H4 (cell line): ENCODE results near the gene C11orf86. TPM values are rescaled to one million over a fixed set of nuclear protein-coding genes. Genes with fewer than 3 reads are reported as not detected.
"Not testable (repeated sequence)": the region's sequence is repeated elsewhere in the genome, so short reads cannot be mapped to it uniquely, and the experiment has no call there.

Source experiments
- DNase-seq: peaks from one replicate; pipeline ENCODE4 v3.0.0-alpha.2; 2015; ENCODE audit warnings: low spot score
- total RNA-seq: library from RNA; depleted of rRNA; stranded (reverse); fragments of >200 nt; shearing (Covaris generic); gene quantifications from 2 replicates; pipeline ENCODE4 v1.2.3, GENCODE V29; 2014

C11orf86 gene
- total RNA-seq, 1 experiment from 2014 or later, result not detected

DNA sequence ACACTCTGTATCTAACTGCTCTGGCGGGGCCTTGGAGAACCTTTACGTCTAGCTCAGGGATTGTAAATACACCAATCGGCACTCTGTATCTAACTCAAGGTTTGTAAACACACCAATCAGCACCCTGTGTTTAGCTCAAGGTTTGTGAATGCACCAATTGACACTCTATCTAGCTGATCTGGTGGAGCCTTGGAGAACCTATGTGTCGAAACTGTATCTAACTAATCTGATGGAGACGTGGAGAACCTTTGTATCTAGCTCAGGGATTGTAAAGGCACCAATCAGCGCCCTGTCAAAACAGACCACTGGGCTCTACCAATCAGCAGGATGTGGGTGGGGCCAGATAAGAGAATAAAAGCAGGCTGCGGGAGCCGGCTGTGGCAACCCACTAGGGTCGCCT lies 14.3 kb downstream of the C11orf86 start:
- DNase-seq, result not testable (repeated sequence)

DNA sequence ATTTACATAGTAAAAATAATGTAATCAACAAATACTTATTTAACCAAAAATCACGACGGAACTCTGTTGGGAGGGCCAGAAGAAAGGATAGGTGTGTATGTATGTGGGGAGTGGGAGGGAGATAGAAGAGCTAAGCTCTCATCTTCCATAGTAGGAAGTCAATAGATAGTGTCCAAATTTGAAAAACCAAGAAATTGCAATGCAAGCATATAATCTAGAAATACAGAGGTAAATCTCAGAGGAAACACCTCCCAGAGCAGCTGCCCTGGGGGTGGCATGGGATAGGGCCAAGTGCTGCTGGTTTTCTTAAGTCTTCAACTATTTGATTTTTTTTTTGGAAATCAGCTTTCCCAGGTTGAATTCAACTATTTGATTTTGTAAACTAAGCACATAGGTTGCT lies 16.9 kb downstream of the C11orf86 start:
- DNase-seq, result no peak

DNA sequence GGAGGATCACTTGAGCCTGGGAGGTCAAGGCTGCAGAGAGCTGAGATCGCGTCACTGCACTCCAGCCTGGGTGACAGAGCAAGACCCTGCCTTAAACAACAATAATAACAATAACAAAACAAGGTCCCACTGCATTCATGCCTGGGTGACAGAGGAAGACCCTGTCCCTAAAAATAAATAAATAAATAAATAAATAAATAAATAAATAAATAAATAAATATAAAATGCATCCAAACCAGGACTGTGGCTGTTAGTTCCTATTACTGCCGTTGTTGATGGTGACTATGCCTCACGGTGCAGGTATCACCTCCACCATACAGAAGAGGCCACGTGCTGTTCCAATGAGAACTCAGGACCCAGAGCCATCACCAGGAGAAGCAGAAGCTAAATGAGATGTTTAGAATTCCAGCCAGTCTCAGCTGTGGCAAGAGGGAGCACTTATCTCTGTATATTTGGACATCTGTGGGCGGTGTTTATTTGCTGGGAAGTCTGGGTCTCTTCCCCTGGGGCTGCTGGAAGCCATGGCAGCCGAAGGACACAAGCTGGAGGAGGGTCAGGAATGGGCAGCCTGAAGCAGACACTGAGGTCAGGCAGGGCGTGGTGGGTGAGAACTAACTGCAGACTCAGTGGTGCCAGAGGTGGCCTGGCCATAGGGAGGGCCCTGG lies 21.6 kb downstream of the C11orf86 start:
- peak; percentile 44 for DNase-seq

DNA sequence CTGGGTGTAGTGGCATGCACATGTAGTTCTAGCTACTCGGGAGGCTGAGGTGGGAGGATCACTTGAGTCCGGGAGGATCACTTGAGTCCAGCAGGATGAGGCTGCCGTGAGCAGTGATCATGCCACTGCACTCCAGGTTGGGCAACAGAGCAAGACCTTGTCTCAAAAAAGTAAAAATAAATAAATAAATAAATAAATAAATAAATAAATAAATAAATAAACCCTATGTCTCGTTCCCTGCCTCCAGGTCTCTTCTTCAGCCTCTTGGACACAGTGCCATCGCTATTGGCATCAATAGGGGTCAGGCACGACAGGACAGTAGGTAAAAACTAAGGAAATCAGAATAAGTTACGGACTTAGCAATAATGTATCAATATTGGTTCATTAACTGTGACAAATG lies 24.5 kb downstream of the C11orf86 start:
- no peak for DNase-seq

DNA sequence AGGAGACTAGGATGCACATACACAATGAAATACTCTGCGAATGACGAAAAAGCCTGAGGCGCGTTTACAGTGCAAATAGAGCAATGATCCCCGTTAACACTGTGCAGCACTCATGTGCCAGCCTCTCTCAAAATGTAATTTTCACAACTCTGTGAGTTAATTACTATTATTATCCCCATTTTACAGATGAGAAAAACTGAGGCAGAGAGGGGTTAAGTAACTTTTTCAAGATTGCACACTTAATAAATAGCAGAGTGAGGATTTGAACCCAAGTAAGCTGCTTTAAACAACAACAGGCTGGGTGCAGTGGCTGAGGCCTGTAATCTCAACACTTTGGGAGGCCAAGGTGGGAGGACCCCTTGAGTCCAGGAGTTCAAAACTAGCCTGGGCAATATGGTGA lies 26.2 kb downstream of the C11orf86 start:
- no peak for DNase-seq

DNA sequence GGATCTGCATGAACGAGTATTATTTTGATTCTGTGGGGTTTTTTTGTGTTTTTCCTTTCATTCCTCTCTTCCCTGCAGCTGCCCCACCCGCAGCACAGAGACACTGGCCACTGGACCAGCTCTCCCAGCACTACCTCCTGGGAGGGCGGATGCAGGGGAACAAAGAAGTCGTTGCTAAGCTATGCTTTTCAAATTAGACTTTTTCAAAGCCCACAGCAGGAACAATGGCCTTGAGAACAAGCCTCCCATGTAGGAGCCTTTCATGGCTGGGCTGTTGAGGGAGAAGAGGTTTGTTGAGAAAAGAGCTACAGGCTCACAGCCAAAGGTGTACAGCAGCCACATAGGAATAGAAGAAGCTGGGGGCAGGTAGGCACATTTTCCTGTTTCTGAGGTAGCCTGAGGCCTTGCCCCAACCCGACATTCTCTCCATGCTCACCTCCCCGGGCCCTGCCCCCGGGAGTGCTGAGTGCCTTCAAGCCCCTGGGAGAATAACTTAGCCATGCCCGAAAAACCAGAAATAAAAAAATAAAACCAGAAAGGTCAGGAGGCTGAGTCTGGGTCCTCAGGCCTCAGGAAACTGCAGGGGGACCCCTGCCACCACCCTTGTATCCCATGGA lies 27.3 kb downstream of the C11orf86 start:
- DNase-seq, result no peak

DNA sequence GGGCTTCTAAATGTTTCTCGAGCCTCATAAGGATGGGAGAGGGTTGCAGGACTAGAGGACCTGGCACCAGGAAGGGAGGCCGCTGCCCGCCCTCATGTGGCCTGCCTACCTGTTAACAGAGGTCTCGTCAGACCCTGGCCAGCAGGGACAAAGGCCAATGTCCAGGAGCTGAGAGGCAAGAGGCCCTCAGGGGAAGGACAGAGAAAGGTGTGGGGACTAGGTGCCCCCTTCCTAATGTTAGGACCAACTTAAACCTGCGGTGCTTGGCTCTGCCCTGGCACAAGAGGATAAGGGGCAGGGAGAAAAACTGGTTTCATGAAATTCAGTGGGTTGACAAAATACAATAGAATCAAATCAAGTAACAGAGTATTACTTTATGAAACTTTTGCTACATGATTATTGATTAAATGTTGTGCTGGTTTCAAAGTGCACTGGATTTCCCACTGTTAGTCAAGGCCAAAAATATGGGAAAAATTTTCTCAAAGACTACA lies 27.9 kb downstream of the C11orf86 start:
- no peak for DNase-seq

DNA sequence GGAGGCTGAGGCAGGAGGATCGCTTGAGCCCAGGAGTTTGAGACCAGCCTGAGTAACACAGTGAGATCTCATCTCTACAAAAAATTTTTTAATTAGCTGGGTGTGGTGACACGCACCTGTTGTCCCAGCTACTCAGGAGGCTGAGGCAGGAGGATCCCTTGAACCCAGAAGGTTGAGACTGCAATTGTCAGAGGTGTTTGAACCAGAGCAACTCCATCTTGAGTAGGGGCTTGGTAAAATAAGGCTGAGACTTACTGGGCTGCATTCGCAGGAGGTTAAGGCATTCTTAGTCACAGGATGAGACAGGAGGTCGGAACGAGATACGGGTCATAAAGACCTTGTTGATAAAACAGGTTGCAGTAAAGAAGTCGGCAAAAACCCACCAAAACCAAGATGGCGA lies 30.1 kb downstream of the C11orf86 start:
- DNase-seq, result not testable (repeated sequence)

DNA sequence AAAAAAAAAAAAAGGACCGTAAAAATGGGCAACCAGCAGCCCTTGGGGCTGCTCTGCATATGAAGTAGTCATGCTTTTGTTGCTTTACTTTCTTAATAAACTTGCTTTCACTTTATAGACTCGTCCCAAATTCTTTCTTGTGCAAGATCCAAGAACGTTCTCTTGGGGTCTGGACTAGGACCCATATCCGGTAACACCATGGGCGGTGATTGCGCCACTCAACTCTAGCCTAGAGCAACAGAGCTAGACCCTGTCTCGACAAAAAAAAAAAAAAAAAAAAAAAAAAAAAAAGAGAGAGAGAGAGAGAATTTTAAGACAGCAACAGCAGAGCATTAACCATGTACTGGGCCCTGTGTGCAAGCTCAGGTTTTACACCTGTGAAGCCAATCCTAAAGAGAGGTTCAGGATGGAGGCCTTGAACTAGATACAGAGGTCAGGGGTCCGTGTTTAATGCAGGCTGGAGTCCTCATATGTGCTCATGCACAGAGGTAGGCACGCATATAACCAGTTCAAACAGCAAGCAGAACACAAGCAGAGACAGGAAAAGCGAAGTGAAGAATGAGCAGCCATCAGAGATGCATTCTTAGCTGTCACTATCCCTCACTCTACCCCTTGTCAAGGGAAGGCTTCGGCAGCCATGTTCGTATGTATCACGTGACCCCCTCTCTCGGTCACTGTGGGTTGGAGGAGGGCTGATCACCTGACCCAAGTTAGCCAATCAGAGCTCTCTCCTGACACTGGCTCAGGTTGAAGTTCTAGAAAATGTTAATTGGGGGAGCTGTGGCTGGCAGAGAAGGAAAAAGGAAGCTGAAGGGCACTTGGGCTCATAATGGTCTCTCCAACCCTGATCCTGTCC lies 31.2 kb downstream of the C11orf86 start:
- DNase-seq, result peak; percentile 77

DNA sequence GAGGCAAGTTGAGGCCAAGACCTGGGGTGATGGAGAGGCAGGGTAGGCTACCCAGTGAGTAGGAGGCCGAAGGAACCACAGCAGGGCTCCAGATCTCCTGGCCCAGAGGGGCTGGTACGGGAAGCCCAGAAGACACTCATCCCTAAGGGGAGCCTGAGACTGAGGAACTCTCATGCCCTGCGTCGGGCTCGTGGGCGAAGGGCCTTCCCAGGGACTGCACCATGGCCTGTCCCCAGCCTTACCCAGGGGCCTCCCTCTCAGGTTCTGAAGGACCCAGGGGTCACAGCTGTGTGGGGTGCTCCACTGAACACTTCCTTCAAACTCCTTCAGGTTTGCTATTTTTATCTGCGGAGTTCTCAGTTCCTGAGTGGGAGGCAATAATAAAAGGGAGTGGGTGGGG lies 32.0 kb downstream of the C11orf86 start:
- no peak for DNase-seq

DNA sequence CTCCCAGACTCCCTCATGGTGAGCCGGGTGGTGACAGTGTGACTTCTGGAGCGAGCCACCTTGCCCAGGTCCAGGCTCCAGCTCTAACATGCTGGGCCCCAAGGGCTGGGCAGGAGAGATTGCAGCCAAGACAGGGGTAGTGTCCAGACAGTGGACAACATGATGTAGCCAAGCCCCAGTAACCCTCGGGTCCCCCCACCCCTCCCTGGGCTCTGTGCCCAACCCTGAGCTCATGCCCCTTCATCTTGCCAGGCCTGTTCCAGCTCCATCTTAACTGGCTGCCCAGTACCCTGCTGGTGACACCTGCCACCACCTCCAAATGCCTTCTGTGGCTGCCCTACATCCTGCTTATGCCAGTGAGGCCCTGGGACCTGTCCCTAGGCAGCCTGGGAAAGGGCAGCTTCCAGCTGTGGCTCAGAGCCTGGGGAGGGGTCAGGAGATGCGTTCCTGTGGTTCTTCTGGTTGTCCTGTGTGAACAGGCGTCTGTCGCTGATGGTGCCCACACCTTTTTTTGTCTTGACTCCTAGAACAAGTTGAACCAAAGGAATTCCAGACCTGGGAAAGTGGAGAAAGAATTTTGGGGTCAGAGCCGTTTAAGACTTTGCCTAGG lies 35.3 kb downstream of the C11orf86 start:
- no peak for DNase-seq

DNA sequence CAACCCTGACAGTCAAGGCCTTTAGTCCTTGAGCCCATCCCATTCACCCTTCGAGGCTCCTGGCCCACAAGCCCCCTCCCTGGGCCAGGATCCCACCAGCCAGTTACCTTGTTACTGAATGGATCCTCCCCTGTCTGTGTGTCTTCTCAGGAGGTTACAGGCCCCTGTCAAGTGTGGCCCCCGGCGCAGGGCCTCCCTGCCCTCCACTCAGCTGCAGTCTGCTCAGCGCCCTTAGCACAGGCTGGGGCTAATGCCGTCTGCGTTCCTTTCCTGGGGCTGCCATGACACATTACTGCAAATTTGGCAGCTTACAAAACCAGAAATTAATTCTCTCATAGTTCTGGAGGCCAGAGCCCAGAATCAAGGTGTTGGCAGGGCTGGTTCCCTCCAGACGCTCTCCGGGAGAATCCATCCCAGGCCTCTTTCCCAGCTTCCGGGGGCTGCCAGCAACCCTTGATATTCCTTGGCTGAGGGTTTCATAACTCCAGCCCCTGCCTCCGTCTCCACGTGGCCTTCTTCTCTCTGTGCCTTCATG lies 38.5 kb downstream of the C11orf86 start:
- no peak for DNase-seq

DNA sequence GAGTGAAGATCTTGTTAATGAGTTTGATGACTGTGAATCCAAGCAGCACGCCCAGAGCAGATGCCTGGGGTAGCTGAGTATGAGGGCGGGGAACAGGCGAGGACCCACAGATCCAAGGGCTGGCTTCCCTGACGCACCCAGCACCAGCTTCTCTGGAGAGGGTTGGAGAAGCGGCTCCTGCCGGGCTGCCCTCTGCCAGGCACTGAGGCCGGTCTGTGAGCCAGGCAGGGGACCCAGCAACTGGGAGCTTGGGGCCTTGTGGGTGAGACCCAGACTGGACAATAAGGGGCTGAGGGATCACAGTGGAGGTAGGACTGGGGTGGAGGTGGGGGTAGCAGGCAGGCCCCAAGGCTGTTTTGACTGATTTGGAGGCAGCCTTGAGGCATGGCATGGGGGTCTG lies 39.2 kb downstream of the C11orf86 start:
- no peak for DNase-seq

DNA sequence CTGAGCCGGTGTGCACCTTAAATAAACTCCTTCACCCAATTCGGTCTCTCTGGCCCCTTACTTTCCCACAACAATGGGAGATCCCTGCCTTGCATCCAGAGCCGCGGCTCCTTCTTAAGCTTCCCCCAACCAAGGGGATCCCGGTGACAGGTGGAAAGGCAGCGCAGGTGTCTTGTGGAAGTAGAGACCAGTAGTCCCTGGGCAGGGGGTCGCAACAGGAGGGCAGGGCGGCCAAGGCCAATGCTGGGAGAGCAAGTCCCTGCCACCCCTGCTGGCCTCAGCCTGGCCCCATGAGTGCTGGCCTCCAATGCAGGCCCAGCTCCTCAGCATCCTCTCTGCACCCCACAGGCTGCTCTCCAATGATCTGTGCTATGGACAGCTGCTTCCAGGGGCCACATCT lies 39.9 kb downstream of the C11orf86 start:
- no peak for DNase-seq

DNA sequence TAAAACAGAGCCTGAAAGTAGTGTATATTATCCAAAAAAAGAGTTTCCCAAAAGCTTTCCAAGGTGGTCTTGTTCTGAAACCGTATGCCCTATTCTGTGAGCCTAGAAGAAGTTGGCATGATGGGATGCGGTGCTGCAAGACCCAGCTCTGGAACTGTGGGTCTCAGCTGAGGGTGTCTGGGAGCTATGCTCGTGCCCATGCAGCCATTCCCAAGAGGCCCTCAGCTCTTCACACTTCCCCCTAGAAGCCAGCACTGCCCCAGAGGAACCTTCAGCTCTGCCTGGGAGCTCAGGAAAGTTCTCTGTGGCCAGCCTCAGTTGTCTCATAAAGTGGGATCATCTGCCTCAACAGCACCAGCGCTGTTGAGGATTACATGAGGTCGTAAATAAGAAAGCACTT lies 41.4 kb downstream of the C11orf86 start:
- DNase-seq, result no peak

DNA sequence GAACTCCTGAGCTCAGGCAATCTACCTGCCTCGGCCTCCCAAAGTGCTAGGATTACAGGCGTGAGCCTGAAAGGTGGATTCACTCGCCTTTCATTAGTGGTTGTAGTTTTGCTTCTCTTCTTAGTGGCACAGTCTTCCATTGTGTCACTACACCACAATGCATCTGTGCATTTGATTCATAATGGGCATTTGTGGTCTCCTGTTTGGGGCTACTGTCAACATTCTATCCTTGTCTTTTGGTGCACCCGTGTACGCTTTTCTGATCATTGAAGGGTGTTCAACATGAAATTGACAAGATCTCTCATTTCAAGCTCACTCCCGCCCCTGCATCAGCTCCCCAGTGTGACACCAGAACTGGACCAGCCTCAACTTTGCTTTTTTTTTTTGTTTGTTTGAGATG lies 45.8 kb downstream of the C11orf86 start:
- no peak for DNase-seq

DNA sequence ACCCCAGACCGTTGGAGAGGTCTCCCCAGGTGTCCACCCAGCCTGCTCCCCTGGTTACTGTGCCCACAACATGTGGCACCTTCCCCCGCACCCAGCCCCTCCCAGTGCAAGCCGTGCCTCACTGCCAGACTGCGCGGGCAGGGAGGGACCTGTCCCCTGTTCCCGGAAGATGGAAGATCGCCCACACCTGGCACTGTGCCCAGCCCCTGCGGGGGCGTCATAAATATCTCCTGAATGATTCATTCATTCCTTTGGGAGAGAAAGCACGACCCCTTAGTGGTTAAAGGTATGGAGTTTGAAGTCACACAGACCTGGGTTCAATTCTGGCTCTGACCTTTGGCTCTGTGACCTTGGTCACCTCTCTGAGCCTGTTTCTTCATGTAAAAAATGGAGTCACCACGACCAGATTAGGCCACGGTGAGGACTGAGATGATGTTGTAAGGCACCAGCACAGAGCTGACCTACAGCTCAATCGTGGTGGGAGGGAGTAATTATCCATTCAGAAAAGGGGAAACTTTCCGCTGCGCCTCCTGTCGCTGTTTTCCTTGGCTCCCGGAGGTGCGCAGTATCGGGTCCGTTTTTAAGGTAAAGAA lies 47.3 kb downstream of the C11orf86 start:
- DNase-seq, result peak; percentile 66

DNA sequence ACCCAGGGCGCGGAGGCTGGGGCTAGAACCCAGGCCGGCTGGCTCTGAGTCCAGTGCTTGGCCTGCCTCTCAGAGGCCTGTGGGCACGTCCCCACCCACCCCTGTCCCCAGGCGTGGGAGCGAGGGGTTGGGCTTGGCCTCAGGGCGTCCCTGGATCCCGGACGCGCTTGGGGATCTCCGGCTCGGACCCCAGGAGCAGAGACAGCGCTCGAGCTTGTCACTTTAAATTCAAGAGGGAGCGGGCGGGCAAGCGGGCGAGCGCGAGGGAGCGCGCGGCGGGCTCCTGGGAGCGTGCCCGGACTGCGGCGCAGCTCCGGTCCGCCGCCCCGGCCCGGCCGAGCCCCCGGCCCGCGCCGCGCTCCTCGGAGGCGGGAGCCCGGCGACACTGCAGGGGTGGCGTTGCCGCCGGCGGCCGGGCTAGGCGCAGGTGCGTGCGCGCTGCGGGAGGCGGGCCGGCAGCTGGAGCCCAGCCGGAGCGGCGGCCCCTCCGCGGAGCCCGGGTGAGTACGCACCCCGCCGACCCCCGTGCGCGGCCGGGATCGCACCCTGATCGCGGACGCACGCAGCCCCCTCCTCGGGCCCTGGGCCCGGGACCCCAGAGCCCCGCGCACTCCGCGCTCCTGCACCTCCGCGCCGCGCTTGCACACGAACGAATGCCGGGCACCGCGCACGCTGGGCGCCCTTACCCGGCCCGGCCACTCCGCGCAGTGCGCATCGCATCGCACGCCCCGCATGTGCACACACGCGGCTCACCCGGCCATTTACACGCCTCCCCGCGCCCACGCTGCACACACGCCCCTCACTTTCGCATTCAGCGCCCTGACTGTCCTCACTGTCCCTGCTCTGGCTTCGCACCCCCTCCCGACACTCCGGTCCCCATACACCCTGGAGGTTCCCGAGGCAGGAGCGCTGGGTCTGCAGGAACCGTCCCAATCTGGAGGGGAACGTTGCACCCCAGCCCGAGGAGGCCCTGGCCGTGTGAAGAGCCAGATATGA lies 48.2 kb downstream of the C11orf86 start, which contains the start of gene SYT12:
TSS of gene SYT12 (plus strand) at position 174 of the 996 bp plus-strand sequence. CDS start 7,011 bp downstream, outside the sequence.
- DNase-seq, result no peak

DNA sequence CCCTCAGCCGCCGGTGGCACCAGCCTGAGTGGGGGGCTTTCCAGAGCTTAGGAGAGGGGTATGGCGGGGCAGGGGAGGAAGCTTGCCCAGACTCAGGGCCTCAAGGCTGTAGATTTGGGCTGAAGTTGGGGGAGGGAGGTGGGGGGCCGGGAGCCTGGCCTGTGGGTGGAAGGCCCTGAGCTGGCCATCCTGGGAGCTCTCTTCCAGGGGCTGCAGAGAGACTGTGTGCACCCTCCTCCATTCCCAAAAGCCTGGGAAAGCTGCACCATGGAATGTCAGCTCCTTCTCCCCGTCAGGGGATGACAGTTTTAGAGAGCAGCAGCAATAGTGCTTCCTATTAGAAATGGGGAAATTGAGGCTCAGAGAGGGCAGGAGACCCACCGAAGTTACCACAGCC lies 48.9 kb downstream of the C11orf86 start:
- no peak for DNase-seq

DNA sequence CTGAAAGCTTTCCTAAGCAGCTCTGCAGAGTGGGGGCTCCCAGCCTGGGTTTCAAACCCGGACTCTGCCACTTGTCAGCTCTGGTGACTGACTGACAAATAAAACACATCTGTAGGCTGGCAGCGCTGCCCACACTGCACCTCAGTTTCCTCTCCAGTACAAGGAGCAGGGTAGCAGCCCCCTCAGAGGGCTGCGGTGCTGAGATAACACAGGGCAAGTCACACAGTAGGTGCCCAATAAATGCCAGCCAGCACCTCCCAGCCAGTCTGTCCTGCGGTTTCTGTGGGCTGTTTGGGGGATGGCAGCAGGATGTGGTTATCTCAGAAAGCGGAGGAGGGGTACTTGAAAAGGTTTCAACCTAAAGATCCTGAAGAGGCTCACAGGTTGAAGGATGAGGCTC lies 49.3 kb downstream of the C11orf86 start:
- peak; percentile 69 for DNase-seq
